Sigmoid colon (tissue), 7 donors: ENCODE measurements around the gene NFIA. TPM values are rescaled to one million over a fixed set of nuclear protein-coding genes. Genes with fewer than 3 reads are reported as not detected.
A peak's percentile ranks its signal among the peaks of the same experiment; 100 is the strongest.

ENCODE experiments used
- DNase-seq: peaks from one replicate; pipeline ENCODE4 v3.0.0-alpha.2; 2019
- H3K27ac ChIP-seq, 4 donors: fragments of 200-600 bp; sonication (generic); one replicate each; pipeline ENCODE4 v1.5.1; 2016 to 2019; ENCODE audit warnings: mild to moderate bottlenecking in 1 of 4
- H3K27me3 ChIP-seq, 3 donors: fragments of 200-600 bp; sonication (generic); one replicate each; pipeline ENCODE4 v1.5.1; 2019; ENCODE audit warnings: mild to moderate bottlenecking in 1 of 3
- H3K36me3 ChIP-seq, 4 donors: fragments of 200-600 bp; sonication (generic); one replicate each; pipeline ENCODE4 v1.5.1; 2016 to 2019
- H3K4me1 ChIP-seq, 4 donors: fragments of 200-600 bp; sonication (generic); one replicate each; pipeline ENCODE4 v1.5.1; 2017 to 2019
- H3K4me3 ChIP-seq, 4 donors: fragments of 200-600 bp; sonication (generic); one replicate each; pipeline ENCODE4 v1.5.1; 2017 to 2019; ENCODE audit warnings: mild to moderate bottlenecking in 2 of 4, moderate library complexity in 1 of 4
- H3K9me3 ChIP-seq, 4 donors: fragments of 200-600 bp in 3 of 4; sonication (generic) in 3 of 4; one replicate each; pipeline versions ENCODE4 v1.5.1 to v1.6.1; 2013 to 2019
- EP300 ChIP-seq, 4 donors: sonication (generic); formaldehyde crosslinking; IDR thresholded peaks; one replicate each; pipeline ENCODE4 v1.6.1; 2017; ENCODE audit warnings: antibody characterized with exemption in 4 of 4
- POLR2A ChIP-seq, 2 donors: fragments of 450-650 bp; IDR thresholded peaks; one replicate each; pipeline ENCODE4 v1.6.1; 2016; ENCODE audit warnings: antibody characterized with exemption in 2 of 2, mild to moderate bottlenecking in 2 of 2, moderate library complexity in 2 of 2
- POLR2AphosphoS5 ChIP-seq, 4 donors: sonication (generic); formaldehyde crosslinking; IDR thresholded peaks; one replicate each; pipeline ENCODE4 v1.6.1; 2017; ENCODE audit warnings: antibody characterized with exemption in 4 of 4
- WGBS, 2 donors: extraction: QIAGEN DNeasy Blood & Tissue Kit; methylation state at CpG; one replicate each; pipeline ENCODE4 v1.1.7; 2013; 5-methylcytosine and 5-hydroxymethylcytosine counted together
- intact Hi-C: fragments of 100-400 bp; cut with DNase I; formaldehyde crosslinking; loops from one replicate; pipeline ENCODE4 v1.15.1; 2023
- polyA plus RNA-seq, 3 donors: library from polyadenylated mRNA; stranded (reverse); fragments of 200-250 nt; gene quantifications; one replicate each; pipeline ENCODE4 v1.2.3, GENCODE V29; 2013
- total RNA-seq, 4 donors: library from RNA; depleted of rRNA; stranded (reverse); fragments of >200 nt; gene quantifications; one replicate each; pipeline ENCODE4 v1.1.0, GENCODE V29; 2016
- TF ChIP-seq, protein P1 (sequence below), 4 experiments: fragments of 450-650 bp in 3 of 4; fragments of 200-600 bp in 1 of 4; IDR thresholded peaks; one replicate each; pipeline ENCODE4 v1.5.1; 2016 to 2019; ENCODE audit warnings: antibody characterized with exemption in 4 of 4, mild to moderate bottlenecking in 3 of 4, moderate library complexity in 2 of 4
- donor health status: healthy with polysubstance abuse.
- donor health status: Bipolar disorder and iron deficiency.
- donor health status: healthy.

Gene NFIA
- total and polyA plus RNA-seq, 7 donors, result 2.3 to 154 (median 79.7) TPM

DNA sequence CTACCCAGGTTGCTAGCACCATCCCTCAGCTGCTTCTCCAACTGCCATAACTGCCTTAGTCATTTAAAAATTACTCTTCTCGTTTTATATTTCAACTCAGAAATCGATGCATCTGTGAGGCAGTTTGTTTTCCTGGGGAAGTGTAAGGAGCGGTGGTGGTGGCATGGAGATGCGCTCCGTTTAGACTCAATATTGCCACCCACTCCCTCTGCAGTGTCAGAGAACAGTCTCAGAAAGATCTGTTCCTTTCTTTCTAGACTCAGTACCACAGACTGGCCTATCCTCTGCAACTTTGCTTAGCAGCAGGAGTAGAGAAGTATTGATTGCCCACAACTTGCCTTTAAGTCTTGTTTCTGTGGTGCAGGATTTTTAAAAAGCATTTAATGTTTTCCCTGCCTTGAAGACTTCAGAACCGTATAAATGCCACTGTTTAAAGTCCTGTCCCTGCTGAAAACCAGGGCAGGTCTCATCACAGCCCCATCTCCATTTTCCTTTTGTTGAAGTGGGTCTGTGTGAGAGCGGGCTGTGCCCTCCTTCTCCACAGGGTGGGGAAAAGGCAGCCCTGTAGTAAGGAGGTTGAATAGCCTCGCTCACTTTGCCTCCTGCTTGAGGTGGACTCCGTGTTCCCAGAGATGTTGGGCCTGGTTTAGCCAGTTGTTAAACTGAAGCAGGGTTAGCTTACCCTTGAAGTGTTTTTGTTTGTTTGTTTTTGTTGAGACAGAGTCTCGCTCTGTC, 105.2 kb downstream of the NFIA start:
- intact Hi-C loops, result loop anchor here (5.0 to 10.0 kb wide), 5 partner anchors 40 to 267 kb away; no protein-coding TSS in a partner anchor

DNA sequence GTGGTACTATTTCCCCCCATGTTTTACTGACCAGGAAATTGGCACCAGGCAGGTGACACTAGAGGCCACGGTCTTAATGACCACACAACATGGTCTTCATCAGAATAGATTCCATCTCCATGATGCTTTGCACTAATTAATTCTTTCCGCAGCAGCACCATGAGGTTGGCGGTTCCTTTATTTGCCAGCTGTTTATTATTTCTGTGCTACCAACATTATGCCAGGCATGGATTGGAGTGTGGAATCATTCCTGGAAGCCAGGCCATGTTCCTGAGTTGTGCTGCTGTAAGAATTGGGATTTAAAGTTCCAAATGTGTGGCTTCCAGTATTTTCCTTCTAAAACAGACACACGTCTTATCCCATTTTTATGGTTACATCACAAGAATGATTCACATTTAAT, 107.8 kb downstream of the NFIA start:
- TF ChIP-seq, protein P1, sequence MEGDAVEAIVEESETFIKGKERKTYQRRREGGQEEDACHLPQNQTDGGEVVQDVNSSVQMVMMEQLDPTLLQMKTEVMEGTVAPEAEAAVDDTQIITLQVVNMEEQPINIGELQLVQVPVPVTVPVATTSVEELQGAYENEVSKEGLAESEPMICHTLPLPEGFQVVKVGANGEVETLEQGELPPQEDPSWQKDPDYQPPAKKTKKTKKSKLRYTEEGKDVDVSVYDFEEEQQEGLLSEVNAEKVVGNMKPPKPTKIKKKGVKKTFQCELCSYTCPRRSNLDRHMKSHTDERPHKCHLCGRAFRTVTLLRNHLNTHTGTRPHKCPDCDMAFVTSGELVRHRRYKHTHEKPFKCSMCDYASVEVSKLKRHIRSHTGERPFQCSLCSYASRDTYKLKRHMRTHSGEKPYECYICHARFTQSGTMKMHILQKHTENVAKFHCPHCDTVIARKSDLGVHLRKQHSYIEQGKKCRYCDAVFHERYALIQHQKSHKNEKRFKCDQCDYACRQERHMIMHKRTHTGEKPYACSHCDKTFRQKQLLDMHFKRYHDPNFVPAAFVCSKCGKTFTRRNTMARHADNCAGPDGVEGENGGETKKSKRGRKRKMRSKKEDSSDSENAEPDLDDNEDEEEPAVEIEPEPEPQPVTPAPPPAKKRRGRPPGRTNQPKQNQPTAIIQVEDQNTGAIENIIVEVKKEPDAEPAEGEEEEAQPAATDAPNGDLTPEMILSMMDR (IDR thresholded peaks at IDR 0.05), result no peak
- TF ChIP-seq EP300 (IDR thresholded peaks at IDR 0.05) (no peak), POLR2A (IDR thresholded peaks at IDR 0.05) (no peak), POLR2AphosphoS5 (IDR thresholded peaks at IDR 0.05) (no peak)
- Histone ChIP-seq H3K4me3 (no peak overlapping the region), H3K36me3 (no peaks in the 10 kb centered on the region), H3K4me1 (peaks cover 0 to 73% (median 62%) of the 10 kb centered on the region in 4 donors), H3K9me3 (no peaks in the 10 kb centered on the region), H3K27ac (peak overlapping the region in 3 of 4 donors; percentile 47 to 84 (median 69)), H3K27me3 (no peaks in the 10 kb centered on the region)
- WGBS, 2 donors, result 84 to 88% methylated on average over 4 of the region's 4 CpGs
- DNase-seq, result no peak
- intact Hi-C loops, result no loop called here

More for the DNA sequence above, 105.2 kb downstream of the NFIA start:
- Histone ChIP-seq H3K9me3 (no peaks in the 10 kb centered on the region), H3K27me3 (no peaks in the 10 kb centered on the region), H3K4me1 (peaks cover 0 to 90% (median 69%) of the 10 kb centered on the region in 4 donors), H3K4me3 (no peak overlapping the region), H3K27ac (peak overlapping the region; percentile 47 to 88 (median 84)), H3K36me3 (no peaks in the 10 kb centered on the region)
- WGBS, 2 donors, result 90 to 91% methylated on average over 10 of the region's 10 CpGs
- no peak for TF ChIP-seq POLR2AphosphoS5 (IDR thresholded peaks at IDR 0.05)
- no peak for TF ChIP-seq POLR2A (IDR thresholded peaks at IDR 0.05)
- TF ChIP-seq, protein P1 (IDR thresholded peaks at IDR 0.05), result no peak
- no peak for TF ChIP-seq EP300 (IDR thresholded peaks at IDR 0.05)
- DNase-seq, result no peak

DNA sequence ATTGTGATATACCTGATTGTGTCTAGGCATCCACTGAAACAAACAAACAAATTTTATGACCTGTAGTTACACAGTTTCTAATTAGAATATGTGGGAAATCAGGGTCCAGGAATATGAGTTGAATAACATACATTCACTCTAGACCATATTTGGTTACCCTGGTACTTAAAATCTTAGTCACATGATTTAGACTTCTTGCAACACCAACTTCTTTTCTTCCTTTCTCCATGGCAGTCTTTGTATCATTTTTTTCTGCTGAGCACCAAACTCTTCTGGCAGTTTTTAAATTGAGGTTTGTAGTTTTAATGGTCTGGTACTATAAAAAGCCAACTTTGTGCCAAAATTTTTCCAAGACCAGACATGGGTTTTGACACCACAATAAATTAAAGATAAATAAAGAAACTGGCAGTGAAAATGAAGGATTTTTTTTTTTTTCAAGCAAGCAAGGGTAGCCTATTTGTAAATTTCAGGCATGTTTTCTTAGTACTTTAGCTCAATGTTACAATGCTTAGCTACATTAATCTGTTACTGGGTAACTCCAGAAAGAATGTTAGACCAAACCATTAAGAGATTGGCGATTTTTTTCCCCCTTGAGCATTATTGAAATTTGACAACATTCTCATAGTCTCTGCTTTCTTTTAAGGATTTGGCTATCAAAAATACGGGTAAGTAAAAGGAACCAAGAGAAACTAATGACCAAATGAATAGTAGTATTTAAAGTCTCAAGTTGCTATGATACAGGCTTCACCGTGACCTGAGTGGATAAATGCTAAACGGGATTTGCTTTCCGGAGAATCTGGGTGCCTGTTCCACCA, 108.5 kb downstream of the NFIA start:
- TF ChIP-seq POLR2A (IDR thresholded peaks at IDR 0.05) (no peak), EP300 (IDR thresholded peaks at IDR 0.05) (peak in 1 of 4 donors; percentile 13), POLR2AphosphoS5 (IDR thresholded peaks at IDR 0.05) (peak in 2 of 4 donors; percentile 38 to 64)
- TF ChIP-seq, protein P1 (IDR thresholded peaks at IDR 0.05), result no peak
- no peaks in the 10 kb centered on the region for H3K36me3 ChIP-seq
- no peak for DNase-seq
- intact Hi-C loops, result no loop called here
- 88 to 90% methylated on average over 5 of the region's 5 CpGs for whole genome bisulfite sequencing, 2 donors
- H3K27me3 ChIP-seq, result no peaks in the 10 kb centered on the region
- H3K4me3 ChIP-seq, result no peak overlapping the region
- peaks cover 0 to 70% (median 57%) of the 10 kb centered on the region in 4 donors for H3K4me1 ChIP-seq
- peak overlapping the region; percentile 35 to 84 (median 58) for H3K27ac ChIP-seq
- no peaks in the 10 kb centered on the region for H3K9me3 ChIP-seq

DNA sequence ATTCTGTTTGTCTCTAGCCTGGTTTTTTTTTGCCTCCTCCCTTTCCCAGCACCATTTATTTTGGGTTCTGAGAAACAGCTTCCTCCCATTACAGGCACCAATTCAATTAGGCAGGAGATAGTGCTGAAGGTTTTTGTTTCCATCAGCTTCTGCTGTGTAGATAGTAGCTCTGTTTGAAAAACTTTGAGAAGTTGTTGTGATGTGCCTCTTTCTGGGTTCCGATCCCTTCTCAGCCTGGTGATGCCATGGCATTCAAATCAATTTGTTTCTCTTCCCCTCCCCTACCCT, 109.0 kb downstream of the NFIA start:
- H3K4me3 ChIP-seq, result no peak overlapping the region
- H3K27ac ChIP-seq, result peak overlapping the region; percentile 35 to 84 (median 58)
- no peaks in the 10 kb centered on the region for H3K27me3 ChIP-seq
- intact Hi-C loops, result no loop called here
- H3K4me1 ChIP-seq, result peaks cover 0 to 64% (median 52%) of the 10 kb centered on the region in 4 donors
- H3K36me3 ChIP-seq, result no peaks in the 10 kb centered on the region
- H3K9me3 ChIP-seq, result no peaks in the 10 kb centered on the region
- DNase-seq, result no peak
- 89 to 96% methylated on average over 1 of the region's 1 CpG for WGBS, 2 donors
- TF ChIP-seq POLR2A (IDR thresholded peaks at IDR 0.05) (no peak), EP300 (IDR thresholded peaks at IDR 0.05) (no peak), POLR2AphosphoS5 (IDR thresholded peaks at IDR 0.05) (no peak)
- TF ChIP-seq, protein P1 (IDR thresholded peaks at IDR 0.05), result no peak
